BLaER1 treated with 17β-estradiol and CSF1 and Interleukin-3, amounts not matched to agents 10 nM and 100 nM (cell line): ENCODE results near the gene MTMR12.
A peak's percentile ranks its signal among the peaks of the same experiment; 100 is the strongest.

Source experiments
- H3K27ac ChIP-seq, 11 experiments: shearing (Covaris generic); formaldehyde crosslinking; 2 replicates each; pipeline ENCODE4 v1.8.1; 2022
- H3K27me3 ChIP-seq, 11 experiments: shearing (Covaris generic); formaldehyde crosslinking; 2 replicates each; pipeline ENCODE4 v1.8.1; 2022
- H3K36me3 ChIP-seq, 11 experiments: shearing (Covaris generic); formaldehyde crosslinking; 2 replicates each; pipeline ENCODE4 v1.8.1; 2022
- H3K4me1 ChIP-seq, 10 experiments: shearing (Covaris generic); formaldehyde crosslinking; 2 replicates each; pipeline ENCODE4 v1.8.1; 2022
- H3K4me2 ChIP-seq, 11 experiments: shearing (Covaris generic); formaldehyde crosslinking; 2 replicates each; pipeline ENCODE4 v1.8.1; 2022
- H3K4me3 ChIP-seq, 10 experiments: shearing (Covaris generic); formaldehyde crosslinking; 2 replicates each; pipeline ENCODE4 v1.8.1; 2022
- H3K9ac ChIP-seq, 11 experiments: shearing (Covaris generic); formaldehyde crosslinking; 2 replicates each; pipeline ENCODE4 v1.8.1; 2022
- H3K9me3 ChIP-seq, 11 experiments: shearing (Covaris generic); formaldehyde crosslinking; replicated peaks in 1 of 11; 2 replicates each; pipeline ENCODE4 v1.8.1; 2022
- H4K20me1 ChIP-seq, 11 experiments: shearing (Covaris generic); formaldehyde crosslinking; 2 replicates each; pipeline ENCODE4 v1.8.1; 2022
- Cebpa-rat ChIP-seq, 11 experiments: shearing (Covaris generic); IDR thresholded peaks; 2 replicates each; pipeline ENCODE4 v1.8.1; 2022

MTMR12 gene

DNA sequence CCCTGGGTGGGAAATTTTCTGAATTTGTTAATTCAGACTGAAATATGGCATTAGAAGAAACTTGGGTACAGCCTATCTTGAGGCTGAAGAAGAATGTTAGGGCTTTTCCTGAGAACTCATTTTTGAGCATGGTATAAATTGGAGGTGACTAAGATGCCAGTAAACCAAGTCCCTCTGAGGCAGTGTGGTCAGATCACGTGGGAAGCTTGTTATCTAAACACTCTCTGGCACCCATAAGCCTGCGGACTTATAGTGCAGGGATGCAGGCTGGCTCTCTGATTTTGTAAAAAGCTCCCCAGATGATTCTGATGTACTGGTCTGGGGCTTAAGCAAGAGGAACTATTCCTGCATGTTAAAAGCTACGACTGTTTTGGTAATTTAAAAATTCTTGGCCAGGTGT is 34.3 kb downstream of the MTMR12 start:
- no peak for TF ChIP-seq Cebpa-rat (IDR thresholded peaks at IDR 0.05)
- Histone ChIP-seq H3K36me3 (peaks cover 24 to 48% (median 33%) of the 10 kb centered on the region in 11 experiments), H3K9ac (0 out of 22 replicates have a peak overlapping the region, but pooled peaks of 1 of the 11 experiments have one; percentile 10), H3K27me3 (no peaks in the 10 kb centered on the region), H3K4me1 (peaks cover 60 to 84% (median 74%) of the 10 kb centered on the region in 10 experiments), H3K4me2 (peak overlapping the region; percentile 21 to 85 (median 64)), H3K4me3 (no peak overlapping the region), H3K9me3 (no peaks in the 10 kb centered on the region), H4K20me1 (peaks cover 0 to 25% (median 3%) of the 10 kb centered on the region in 11 experiments; a peak in 11 of 22 replicates), H3K27ac (peak overlapping the region; percentile 0 to 74 (median 55); a peak in 15 of 22 replicates)

GRCh38 chr5:32277798-32278197 is 34.9 kb downstream of the MTMR12 start:
- peak overlapping the region; percentile 11 to 85 (median 64) for H3K4me2 ChIP-seq
- peak overlapping the region; percentile 0 to 74 (median 55); a peak in 16 of 22 replicates for H3K27ac ChIP-seq
- peaks cover 60 to 90% (median 75%) of the 10 kb centered on the region in 10 experiments for H3K4me1 ChIP-seq
- H4K20me1 ChIP-seq = peaks cover 0 to 19% (median 0%) of the 10 kb centered on the region in 11 experiments; a peak in 6 of 22 replicates
- TF ChIP-seq Cebpa-rat (IDR thresholded peaks at IDR 0.05) = no peak
- H3K27me3 ChIP-seq = no peaks in the 10 kb centered on the region
- no peak overlapping the region for H3K9ac ChIP-seq
- no peaks in the 10 kb centered on the region for H3K9me3 ChIP-seq
- H3K36me3 ChIP-seq = peaks cover 29 to 54% (median 36%) of the 10 kb centered on the region in 11 experiments
- H3K4me3 ChIP-seq = no peak overlapping the region

DNA sequence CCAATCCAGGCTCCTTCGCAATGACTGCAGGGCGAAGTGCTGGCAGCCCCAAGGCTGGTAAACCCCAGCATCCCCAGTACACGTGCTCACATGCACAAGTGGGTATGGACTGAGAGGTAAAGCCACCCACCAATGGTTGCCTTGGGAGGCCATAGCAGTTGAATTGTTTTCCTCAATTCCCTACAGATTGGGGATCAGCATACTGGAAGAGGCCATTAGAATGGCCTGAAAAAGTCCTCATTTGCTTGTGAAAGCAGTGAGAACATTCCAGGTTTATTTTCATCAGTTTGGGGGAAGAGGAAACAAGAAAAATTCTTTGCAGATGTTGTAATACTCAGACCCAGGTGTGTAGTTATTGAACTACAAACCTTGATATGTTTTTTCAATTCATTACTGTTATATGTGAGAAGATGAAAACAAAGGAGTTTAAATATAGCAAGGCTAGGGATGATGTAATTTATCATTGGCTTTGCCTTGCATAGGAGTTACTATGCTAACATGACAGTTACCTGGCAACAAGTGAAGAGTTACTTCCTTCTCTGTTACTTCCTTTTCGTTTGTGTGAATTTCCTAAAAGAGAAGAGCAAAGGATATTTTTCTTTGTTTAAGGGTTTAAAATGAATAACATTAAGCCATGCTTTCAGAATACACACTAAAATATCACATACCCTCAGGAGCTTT is 36.4 kb downstream of the MTMR12 start:
- no peak for TF ChIP-seq Cebpa-rat (IDR thresholded peaks at IDR 0.05)
- Histone ChIP-seq H3K9ac (peak overlapping the region in 4 of 11 experiments; percentile 0 to 49 (median 8); a peak in 3 of 22 replicates), H3K27me3 (no peaks in the 10 kb centered on the region), H3K4me1 (peaks cover 59 to 86% (median 72%) of the 10 kb centered on the region in 10 experiments), H3K9me3 (no peaks in the 10 kb centered on the region), H4K20me1 (peaks cover 0 to 14% (median 0%) of the 10 kb centered on the region in 11 experiments; a peak in 6 of 22 replicates), H3K36me3 (peaks cover 32 to 55% (median 42%) of the 10 kb centered on the region in 11 experiments), H3K4me2 (peak overlapping the region; percentile 32 to 85 (median 71)), H3K27ac (peak overlapping the region; percentile 0 to 74 (median 61); a peak in 19 of 22 replicates), H3K4me3 (no peak overlapping the region)

- Histone ChIP-seq H3K4me3 (no peak overlapping the region), H3K36me3 (peaks cover 37 to 55% (median 48%) of the 10 kb centered on the region in 11 experiments), H3K4me1 (peaks cover 52 to 77% (median 63%) of the 10 kb centered on the region in 10 experiments), H3K9me3 (no peaks in the 10 kb centered on the region), H3K27ac (peak overlapping the region in 9 of 11 experiments; percentile 54 to 74 (median 67); a peak in 18 of 22 replicates), H3K27me3 (no peaks in the 10 kb centered on the region), H3K4me2 (peak overlapping the region; percentile 38 to 85 (median 73)), H3K9ac (peak overlapping the region in 8 of 11 experiments; percentile 25 to 54 (median 34); a peak in 5 of 22 replicates), H4K20me1 (peaks cover 0 to 14% (median 0%) of the 10 kb centered on the region in 11 experiments; a peak in 4 of 22 replicates)
- TF ChIP-seq Cebpa-rat (IDR thresholded peaks at IDR 0.05) = no peak
Observed at GRCh38 chr5:32275396-32275741, 37.4 kb downstream of the MTMR12 start.

GRCh38 chr5:32274548-32275395 is 38.0 kb downstream of the MTMR12 start:
- peak overlapping the region; percentile 38 to 85 (median 73) for H3K4me2 ChIP-seq
- peaks cover 0 to 10% (median 0%) of the 10 kb centered on the region in 11 experiments; a peak in 4 of 22 replicates for H4K20me1 ChIP-seq
- H3K9ac ChIP-seq = peak overlapping the region in 8 of 11 experiments; percentile 25 to 54 (median 37); a peak in 13 of 22 replicates
- H3K4me3 ChIP-seq = peak overlapping the region in 1 of 10 experiments; percentile 34; a peak in 2 of 20 replicates
- H3K27ac ChIP-seq = peak overlapping the region in 10 of 11 experiments; percentile 8 to 74 (median 65); a peak in 19 of 22 replicates
- peaks cover 40 to 56% (median 53%) of the 10 kb centered on the region in 11 experiments for H3K36me3 ChIP-seq
- TF ChIP-seq Cebpa-rat (IDR thresholded peaks at IDR 0.05) = no peak
- H3K27me3 ChIP-seq = no peaks in the 10 kb centered on the region
- H3K4me1 ChIP-seq = peaks cover 52 to 71% (median 61%) of the 10 kb centered on the region in 10 experiments
- H3K9me3 ChIP-seq = no peaks in the 10 kb centered on the region

- TF ChIP-seq Cebpa-rat (IDR thresholded peaks at IDR 0.05) = no peak
- Histone ChIP-seq H4K20me1 (peaks cover 0 to under 1% (median 0%) of the 10 kb centered on the region in 11 experiments; a peak in 2 of 22 replicates), H3K4me1 (peaks cover 49 to 61% (median 52%) of the 10 kb centered on the region in 10 experiments), H3K27ac (peak overlapping the region in 4 of 11 experiments; percentile 54 to 70 (median 65); a peak in 8 of 22 replicates), H3K4me3 (no peak overlapping the region), H3K9ac (no peak overlapping the region; a peak in 1 of 22 replicates), H3K9me3 (no peaks in the 10 kb centered on the region), H3K27me3 (no peaks in the 10 kb centered on the region), H3K4me2 (peak overlapping the region in 9 of 11 experiments; percentile 71 to 85 (median 74); a peak in 18 of 22 replicates), H3K36me3 (peaks cover 47 to 62% (median 57%) of the 10 kb centered on the region in 11 experiments)
Observed at GRCh38 chr5:32273821-32274220, 38.9 kb downstream of the MTMR12 start.

GRCh38 chr5:32272746-32273145 is 40.0 kb downstream of the MTMR12 start:
- Histone ChIP-seq H4K20me1 (no peaks in the 10 kb centered on the region; a peak in 1 of 22 replicates), H3K36me3 (peaks cover 58 to 73% (median 67%) of the 10 kb centered on the region in 11 experiments), H3K27me3 (no peaks in the 10 kb centered on the region), H3K4me3 (no peak overlapping the region), H3K9ac (no peak overlapping the region), H3K4me1 (peaks cover 38 to 50% (median 41%) of the 10 kb centered on the region in 10 experiments), H3K9me3 (no peaks in the 10 kb centered on the region), H3K27ac (peak overlapping the region in 1 of 11 experiments; percentile 6; a peak in 1 of 22 replicates), H3K4me2 (peak overlapping the region in 2 of 11 experiments; percentile 5 to 16; a peak in 2 of 22 replicates)
- TF ChIP-seq Cebpa-rat (IDR thresholded peaks at IDR 0.05) = no peak

DNA sequence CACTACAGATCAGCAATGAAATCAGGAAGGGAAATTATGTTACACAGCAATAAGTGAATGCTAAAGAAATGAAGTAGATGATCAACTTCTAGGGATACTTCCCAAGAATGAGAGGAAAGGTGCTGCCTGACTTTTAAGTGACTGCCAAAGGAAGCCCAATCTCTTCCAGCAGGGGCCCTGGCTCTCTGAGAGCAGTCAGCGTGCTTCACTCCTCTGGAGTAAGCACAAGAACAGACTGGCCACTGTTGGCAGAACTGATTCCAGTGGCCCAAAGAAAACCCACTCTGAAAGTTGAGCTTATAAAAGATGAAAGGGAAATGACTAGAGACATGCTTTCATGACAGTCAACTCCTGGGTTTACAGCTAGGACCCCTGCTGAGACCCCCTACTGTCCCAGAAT is 41.8 kb downstream of the MTMR12 start:
- H3K9me3 ChIP-seq = no peaks in the 10 kb centered on the region
- peak overlapping the region in 1 of 11 experiments; percentile 25; a peak in 1 of 22 replicates for H3K27ac ChIP-seq
- peaks cover 76 to 87% (median 84%) of the 10 kb centered on the region in 11 experiments for H3K36me3 ChIP-seq
- H3K4me1 ChIP-seq = peaks cover 20 to 32% (median 23%) of the 10 kb centered on the region in 10 experiments
- no peaks in the 10 kb centered on the region; a peak in 1 of 22 replicates for H4K20me1 ChIP-seq
- H3K9ac ChIP-seq = no peak overlapping the region
- H3K4me3 ChIP-seq = no peak overlapping the region
- TF ChIP-seq Cebpa-rat (IDR thresholded peaks at IDR 0.05) = no peak
- no peak overlapping the region for H3K4me2 ChIP-seq
- H3K27me3 ChIP-seq = no peaks in the 10 kb centered on the region
